Osteoblast (primary cell): Measurements from ENCODE around the gene GRM8. TPM values are rescaled to one million over a fixed set of nuclear protein-coding genes. Genes with fewer than 3 reads are reported as not detected.
A peak's percentile ranks its signal among the peaks of the same experiment; 100 is the strongest.

Experiments
- DNase-seq: peaks from one replicate; pipeline ENCODE4 v3.0.0; 2011; ENCODE audit warnings: low spot score, mixed read lengths; ENCODE audit not compliant: insufficient read length; ENCODE audit errors: missing footprints
- H2AFZ ChIP-seq: 2 replicates; pipeline ENCODE4 v1.6.0; 2011; ENCODE audit warnings: mild to moderate bottlenecking, low read length
- H3K27ac ChIP-seq: 2 replicates; pipeline ENCODE4 v1.5.1; 2011; ENCODE audit warnings: mild to moderate bottlenecking, low read depth, low read length, moderate library complexity
- H3K27me3 ChIP-seq: 2 replicates; pipeline ENCODE4 v1.6.0; 2012; ENCODE audit warnings: mild to moderate bottlenecking, control low read depth, inconsistent platforms, low read length, moderate library complexity; ENCODE audit not compliant: insufficient read depth
- H3K36me3 ChIP-seq: 2 replicates; pipeline ENCODE4 v1.5.1; 2011; ENCODE audit warnings: mild to moderate bottlenecking, low read length, control low read depth, moderate library complexity; ENCODE audit not compliant: insufficient read depth
- H3K4me1 ChIP-seq: 2 replicates; pipeline ENCODE4 v1.5.1; 2011; ENCODE audit warnings: mild to moderate bottlenecking, low read length, control low read depth, moderate library complexity; ENCODE audit not compliant: insufficient read depth
- H3K4me2 ChIP-seq: 2 replicates; pipeline ENCODE4 v1.6.0; 2011; ENCODE audit warnings: mild to moderate bottlenecking, low read length; ENCODE audit not compliant: insufficient read depth
- H3K4me3 ChIP-seq: fragments of 200-600 bp; sonication (generic); 3 replicates; pipeline ENCODE4 v1.5.1; 2012; ENCODE audit warnings: mild to moderate bottlenecking, low read length, inconsistent platforms; ENCODE audit not compliant: insufficient read depth
- H3K79me2 ChIP-seq: 2 replicates; pipeline ENCODE4 v1.6.0; 2012; ENCODE audit warnings: mild to moderate bottlenecking, low read length, control low read depth, inconsistent platforms; ENCODE audit not compliant: insufficient read depth
- H3K9me3 ChIP-seq: 2 replicates; pipeline ENCODE4 v1.5.1; 2011; ENCODE audit warnings: low read depth, low read length, control low read depth
- H4K20me1 ChIP-seq: 2 replicates; pipeline ENCODE4 v1.6.0; 2012; ENCODE audit warnings: mild to moderate bottlenecking, low read length, control low read depth; ENCODE audit not compliant: insufficient read depth
- total RNA-seq: library from RNA; depleted of rRNA; stranded (reverse); fragments of >200 nt; gene quantifications from 2 replicates; pipeline ENCODE4 v1.2.3, GENCODE V29; 2012
- TF ChIP-seq, protein P1 (sequence below): IDR thresholded peaks from 2 replicates; pipeline ENCODE4 v1.5.1; 2011; ENCODE audit warnings: mild to moderate bottlenecking, low read depth, low read length, moderate library complexity; ENCODE audit errors: extremely low read depth

GRM8 gene
- total RNA-seq, 1 donor = not detected

DNA sequence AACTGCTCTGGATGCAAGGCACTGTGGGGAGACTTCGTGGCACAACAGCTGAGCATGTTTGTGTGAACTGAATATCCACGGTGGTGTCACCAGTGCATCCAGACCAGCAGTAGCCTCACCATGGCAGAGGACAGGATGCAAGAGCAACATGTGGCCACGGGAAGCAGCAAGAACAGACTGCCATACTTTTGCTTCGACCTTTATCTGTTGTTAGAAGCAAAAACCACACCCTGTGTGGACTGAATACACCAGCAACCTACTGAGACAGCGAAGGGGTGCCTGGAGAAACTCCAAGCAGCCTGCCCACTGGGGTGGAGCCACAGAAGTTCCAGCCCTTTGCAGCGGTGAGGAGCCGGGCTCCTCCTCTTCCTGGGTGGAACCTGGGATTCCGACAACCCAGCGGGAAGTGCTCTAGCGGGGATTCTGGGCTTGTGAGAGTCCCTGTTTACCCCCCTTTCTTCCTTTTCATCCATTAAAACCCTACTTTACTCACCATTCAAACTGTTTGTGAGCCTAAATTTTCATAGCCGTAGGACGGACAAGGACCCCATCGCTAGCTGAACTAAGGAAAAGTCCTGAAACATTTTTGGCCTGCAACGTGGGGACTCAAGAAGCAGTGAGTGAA, 584.9 kb downstream of the GRM8 start:
- Histone ChIP-seq H3K4me1 (no peaks in the 10 kb centered on the region), H4K20me1 (no peaks in the 10 kb centered on the region), H3K4me3 (no peak overlapping the region), H3K36me3 (no peaks in the 10 kb centered on the region), H3K4me2 (no peak overlapping the region), H3K79me2 (no peaks in the 10 kb centered on the region), H3K27ac (no peak overlapping the region), H3K9me3 (no peaks in the 10 kb centered on the region), H3K27me3 (no peaks in the 10 kb centered on the region), H2AFZ (no peak overlapping the region)
- no peak for DNase-seq
- TF ChIP-seq, protein P1, sequence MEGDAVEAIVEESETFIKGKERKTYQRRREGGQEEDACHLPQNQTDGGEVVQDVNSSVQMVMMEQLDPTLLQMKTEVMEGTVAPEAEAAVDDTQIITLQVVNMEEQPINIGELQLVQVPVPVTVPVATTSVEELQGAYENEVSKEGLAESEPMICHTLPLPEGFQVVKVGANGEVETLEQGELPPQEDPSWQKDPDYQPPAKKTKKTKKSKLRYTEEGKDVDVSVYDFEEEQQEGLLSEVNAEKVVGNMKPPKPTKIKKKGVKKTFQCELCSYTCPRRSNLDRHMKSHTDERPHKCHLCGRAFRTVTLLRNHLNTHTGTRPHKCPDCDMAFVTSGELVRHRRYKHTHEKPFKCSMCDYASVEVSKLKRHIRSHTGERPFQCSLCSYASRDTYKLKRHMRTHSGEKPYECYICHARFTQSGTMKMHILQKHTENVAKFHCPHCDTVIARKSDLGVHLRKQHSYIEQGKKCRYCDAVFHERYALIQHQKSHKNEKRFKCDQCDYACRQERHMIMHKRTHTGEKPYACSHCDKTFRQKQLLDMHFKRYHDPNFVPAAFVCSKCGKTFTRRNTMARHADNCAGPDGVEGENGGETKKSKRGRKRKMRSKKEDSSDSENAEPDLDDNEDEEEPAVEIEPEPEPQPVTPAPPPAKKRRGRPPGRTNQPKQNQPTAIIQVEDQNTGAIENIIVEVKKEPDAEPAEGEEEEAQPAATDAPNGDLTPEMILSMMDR = no peak

DNA sequence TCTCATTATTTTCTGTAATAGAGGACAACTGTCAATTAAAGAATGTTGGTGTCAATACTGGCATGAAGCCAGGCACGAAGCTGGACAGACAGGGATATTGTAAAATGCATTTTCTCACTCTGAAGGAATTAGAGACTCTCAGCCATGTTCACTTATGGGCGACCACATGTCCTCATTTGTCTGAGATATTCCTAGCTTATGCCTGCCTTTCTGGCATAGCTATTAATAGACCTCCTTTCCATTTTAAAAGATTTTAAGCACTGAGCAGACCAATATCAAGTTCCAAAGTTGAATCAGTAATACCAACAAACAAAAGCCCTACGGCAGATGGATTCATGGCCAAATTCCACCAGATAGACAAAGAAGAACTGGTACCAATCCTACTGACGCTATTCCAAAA, 589.9 kb downstream of the GRM8 start:
- H4K20me1 ChIP-seq = no peaks in the 10 kb centered on the region
- H3K9me3 ChIP-seq = no peaks in the 10 kb centered on the region
- no peak for DNase-seq
- H3K79me2 ChIP-seq = no peaks in the 10 kb centered on the region
- no peak overlapping the region for H2AFZ ChIP-seq
- H3K4me1 ChIP-seq = no peaks in the 10 kb centered on the region
- no peak overlapping the region for H3K4me2 ChIP-seq
- no peak overlapping the region for H3K4me3 ChIP-seq
- H3K27me3 ChIP-seq = no peaks in the 10 kb centered on the region
- no peaks in the 10 kb centered on the region for H3K36me3 ChIP-seq
- no peak overlapping the region for H3K27ac ChIP-seq
- TF ChIP-seq, protein P1 = no peak

DNA sequence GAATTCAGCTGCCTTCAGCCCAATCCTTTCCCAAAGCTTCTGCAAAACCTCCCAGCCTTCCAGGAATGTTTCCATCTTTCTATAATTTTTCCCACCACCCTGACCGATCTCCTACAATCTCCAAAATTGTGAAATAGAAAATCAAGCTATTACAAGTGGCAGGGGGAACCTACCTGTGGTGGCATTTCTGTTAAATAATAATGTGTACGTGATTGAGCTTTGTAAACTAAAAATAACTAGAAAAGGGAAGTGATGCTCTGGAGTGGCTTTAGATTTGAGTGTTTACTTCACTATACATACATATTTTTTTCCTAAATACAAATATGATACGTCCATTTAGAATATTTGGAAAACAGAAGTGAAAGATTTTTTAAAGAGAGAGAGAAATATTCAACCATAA, 593.6 kb downstream of the GRM8 start:
- Histone ChIP-seq H3K27ac (no peak overlapping the region), H3K27me3 (no peaks in the 10 kb centered on the region), H3K4me3 (no peak overlapping the region), H3K4me2 (no peak overlapping the region), H2AFZ (no peak overlapping the region), H3K36me3 (no peaks in the 10 kb centered on the region), H3K4me1 (no peaks in the 10 kb centered on the region), H3K9me3 (no peaks in the 10 kb centered on the region), H3K79me2 (no peaks in the 10 kb centered on the region), H4K20me1 (no peaks in the 10 kb centered on the region)
- TF ChIP-seq, protein P1 = no peak
- peak; percentile 18 for DNase-seq

- TF ChIP-seq, protein P1 = no peak
- Histone ChIP-seq H4K20me1 (no peaks in the 10 kb centered on the region), H3K4me2 (no peak overlapping the region), H3K79me2 (no peaks in the 10 kb centered on the region), H3K4me3 (no peak overlapping the region), H3K27me3 (no peaks in the 10 kb centered on the region), H3K9me3 (no peaks in the 10 kb centered on the region), H3K36me3 (no peaks in the 10 kb centered on the region), H3K4me1 (no peaks in the 10 kb centered on the region), H3K27ac (no peak overlapping the region), H2AFZ (no peak overlapping the region)
- DNase-seq = no peak
These were observed 594.1 kb downstream of the GRM8 start for GRCh38 chr7:126658684-126659083.
